ENCODE results near the gene OR2J2. TPM values are rescaled to one million over a fixed set of nuclear protein-coding genes. Genes with fewer than 3 reads are reported as not detected.
"Not testable (repeated sequence)": the region's sequence is repeated elsewhere in the genome, so short reads cannot be mapped to it uniquely, and the experiment has no call there.

The OR2J2 gene
- polyA plus RNA-seq (not detected in 2 replicates), polyA minus RNA-seq (not detected in 2 replicates)

DNA sequence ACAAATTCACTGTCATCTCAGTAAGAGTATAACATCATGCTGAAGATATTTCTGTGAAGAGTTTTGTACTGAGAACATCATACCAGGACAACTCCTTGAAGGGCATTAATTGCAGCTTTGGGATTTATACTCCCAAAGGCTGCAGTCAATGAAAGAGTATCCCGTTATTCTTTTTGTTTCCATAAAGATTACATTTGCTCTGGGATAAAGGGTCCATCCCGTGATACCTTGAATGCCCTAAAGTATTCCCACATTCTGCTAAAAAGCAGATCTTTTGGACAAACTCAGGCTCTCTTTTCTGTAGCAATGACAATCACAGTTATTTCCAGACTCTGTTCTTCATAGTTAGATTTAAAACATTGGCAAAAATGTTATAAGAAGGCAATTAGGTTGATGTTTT lies at the start of gene OR2J2:
Gene OR2J2 (plus strand): TSS at position 301 of the 400 bp plus-strand sequence. CDS start 2,729 bp downstream, outside the sequence.
- H4K20me1 ChIP-seq (ENCODE audit: insufficient read depth); H3K27me3 ChIP-seq (ENCODE audit: insufficient read depth, low read depth, low read length); H3K9me3 ChIP-seq (ENCODE audit: low read length); H2AFZ ChIP-seq (ENCODE audit: low read depth, low read length); H3K4me3 ChIP-seq (ENCODE audit: low read length); H3K79me2 ChIP-seq (replicated peaks; ENCODE audit: insufficient read depth, low read length); H3K4me2 ChIP-seq (ENCODE audit: low read length); H3K9me2 ChIP-seq (ENCODE audit: insufficient read depth, low read length); H3K27ac ChIP-seq (ENCODE audit: low read length); H3K36me3 ChIP-seq (ENCODE audit: insufficient read depth, low read length); H3F3A ChIP-seq (ENCODE audit: insufficient read depth, low read length, poor library complexity, severe bottlenecking); H3K9ac ChIP-seq (ENCODE audit: low read length): not testable (repeated sequence)

DNA sequence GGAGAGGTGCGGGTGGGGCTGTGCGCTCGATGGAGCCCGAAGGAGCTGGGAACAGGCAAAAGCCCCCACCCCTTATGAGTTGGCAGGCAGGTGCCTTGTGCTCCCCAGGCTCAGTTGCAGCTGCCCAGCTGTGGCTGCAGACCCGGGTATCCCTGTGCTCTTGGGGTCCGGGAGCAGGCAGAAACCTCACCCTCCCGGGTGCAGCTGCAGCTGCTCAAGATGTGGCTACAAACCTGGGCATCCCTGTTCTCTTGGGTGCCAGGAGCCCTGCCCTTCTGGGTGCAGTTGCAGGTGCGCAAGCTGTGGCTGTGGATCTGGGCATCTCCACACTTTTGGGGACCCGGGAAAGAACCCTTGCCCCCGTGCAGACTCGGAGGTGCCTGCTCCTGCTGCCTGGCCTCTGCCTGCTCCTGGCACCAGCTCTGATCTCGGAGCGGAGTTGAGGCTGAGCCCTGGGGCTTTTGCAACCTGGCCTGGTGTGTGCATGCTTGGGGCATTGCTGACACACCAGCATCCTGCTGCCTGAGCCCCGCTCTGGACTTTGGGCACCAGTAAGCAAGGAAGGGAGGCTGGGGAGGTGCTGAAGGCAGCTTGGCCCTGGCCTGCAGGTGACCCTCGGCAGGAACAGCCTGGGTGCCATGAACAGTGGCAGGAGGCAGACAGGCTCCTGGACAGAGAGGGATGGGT lies 41.2 kb upstream of the OR2J2 start:
- Histone ChIP-seq H3K36me3 (ENCODE audit: insufficient read depth, low read length) (no peaks in the 10 kb centered on the region), H3K4me2 (ENCODE audit: low read length) (no peak overlapping the region), H2AFZ (ENCODE audit: low read depth, low read length) (no peak overlapping the region), H3K9ac (ENCODE audit: low read length) (no peak overlapping the region), H4K20me1 (ENCODE audit: insufficient read depth) (no peaks in the 10 kb centered on the region), H3K27ac (ENCODE audit: low read length) (no peak overlapping the region), H3K27me3 (ENCODE audit: insufficient read depth, low read depth, low read length) (no peaks in the 10 kb centered on the region), H3K9me2 (ENCODE audit: insufficient read depth, low read length) (no peaks in the 10 kb centered on the region), H3K9me3 (ENCODE audit: low read length) (no peaks in the 10 kb centered on the region), H3K4me3 (ENCODE audit: low read length) (no peak overlapping the region), H3K79me2 (replicated peaks; ENCODE audit: insufficient read depth, low read length) (no peaks in the 10 kb centered on the region), H3F3A (ENCODE audit: insufficient read depth, low read length, poor library complexity, severe bottlenecking) (no peaks in the 10 kb centered on the region)
- TF ChIP-seq TAF1 (IDR thresholded peaks at IDR 0.05; ENCODE audit: low read depth): no peak
- TF ChIP-seq SMC3 (conservative IDR thresholded peaks at IDR 0.05; ENCODE audit: poor library complexity): no peak
- TF ChIP-seq RAD21 (conservative IDR thresholded peaks at IDR 0.05): no peak
- TF ChIP-seq, protein P1, sequence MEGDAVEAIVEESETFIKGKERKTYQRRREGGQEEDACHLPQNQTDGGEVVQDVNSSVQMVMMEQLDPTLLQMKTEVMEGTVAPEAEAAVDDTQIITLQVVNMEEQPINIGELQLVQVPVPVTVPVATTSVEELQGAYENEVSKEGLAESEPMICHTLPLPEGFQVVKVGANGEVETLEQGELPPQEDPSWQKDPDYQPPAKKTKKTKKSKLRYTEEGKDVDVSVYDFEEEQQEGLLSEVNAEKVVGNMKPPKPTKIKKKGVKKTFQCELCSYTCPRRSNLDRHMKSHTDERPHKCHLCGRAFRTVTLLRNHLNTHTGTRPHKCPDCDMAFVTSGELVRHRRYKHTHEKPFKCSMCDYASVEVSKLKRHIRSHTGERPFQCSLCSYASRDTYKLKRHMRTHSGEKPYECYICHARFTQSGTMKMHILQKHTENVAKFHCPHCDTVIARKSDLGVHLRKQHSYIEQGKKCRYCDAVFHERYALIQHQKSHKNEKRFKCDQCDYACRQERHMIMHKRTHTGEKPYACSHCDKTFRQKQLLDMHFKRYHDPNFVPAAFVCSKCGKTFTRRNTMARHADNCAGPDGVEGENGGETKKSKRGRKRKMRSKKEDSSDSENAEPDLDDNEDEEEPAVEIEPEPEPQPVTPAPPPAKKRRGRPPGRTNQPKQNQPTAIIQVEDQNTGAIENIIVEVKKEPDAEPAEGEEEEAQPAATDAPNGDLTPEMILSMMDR (IDR thresholded peaks at IDR 0.05; ENCODE audit: poor library complexity, severe bottlenecking): no peak
- no peak for TF ChIP-seq MXI1 (conservative IDR thresholded peaks at IDR 0.05; ENCODE audit: poor library complexity, severe bottlenecking)
- TF ChIP-seq POLR2AphosphoS5 (IDR thresholded peaks at IDR 0.05): no peak
- TF ChIP-seq, protein P2, sequence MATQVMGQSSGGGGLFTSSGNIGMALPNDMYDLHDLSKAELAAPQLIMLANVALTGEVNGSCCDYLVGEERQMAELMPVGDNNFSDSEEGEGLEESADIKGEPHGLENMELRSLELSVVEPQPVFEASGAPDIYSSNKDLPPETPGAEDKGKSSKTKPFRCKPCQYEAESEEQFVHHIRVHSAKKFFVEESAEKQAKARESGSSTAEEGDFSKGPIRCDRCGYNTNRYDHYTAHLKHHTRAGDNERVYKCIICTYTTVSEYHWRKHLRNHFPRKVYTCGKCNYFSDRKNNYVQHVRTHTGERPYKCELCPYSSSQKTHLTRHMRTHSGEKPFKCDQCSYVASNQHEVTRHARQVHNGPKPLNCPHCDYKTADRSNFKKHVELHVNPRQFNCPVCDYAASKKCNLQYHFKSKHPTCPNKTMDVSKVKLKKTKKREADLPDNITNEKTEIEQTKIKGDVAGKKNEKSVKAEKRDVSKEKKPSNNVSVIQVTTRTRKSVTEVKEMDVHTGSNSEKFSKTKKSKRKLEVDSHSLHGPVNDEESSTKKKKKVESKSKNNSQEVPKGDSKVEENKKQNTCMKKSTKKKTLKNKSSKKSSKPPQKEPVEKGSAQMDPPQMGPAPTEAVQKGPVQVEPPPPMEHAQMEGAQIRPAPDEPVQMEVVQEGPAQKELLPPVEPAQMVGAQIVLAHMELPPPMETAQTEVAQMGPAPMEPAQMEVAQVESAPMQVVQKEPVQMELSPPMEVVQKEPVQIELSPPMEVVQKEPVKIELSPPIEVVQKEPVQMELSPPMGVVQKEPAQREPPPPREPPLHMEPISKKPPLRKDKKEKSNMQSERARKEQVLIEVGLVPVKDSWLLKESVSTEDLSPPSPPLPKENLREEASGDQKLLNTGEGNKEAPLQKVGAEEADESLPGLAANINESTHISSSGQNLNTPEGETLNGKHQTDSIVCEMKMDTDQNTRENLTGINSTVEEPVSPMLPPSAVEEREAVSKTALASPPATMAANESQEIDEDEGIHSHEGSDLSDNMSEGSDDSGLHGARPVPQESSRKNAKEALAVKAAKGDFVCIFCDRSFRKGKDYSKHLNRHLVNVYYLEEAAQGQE (IDR thresholded peaks at IDR 0.05; ENCODE audit: borderline replicate concordance): no peak
- no peak for TF ChIP-seq EZH2 (IDR thresholded peaks at IDR 0.05; ENCODE audit: borderline replicate concordance, insufficient read depth, low read length, poor library complexity, severe bottlenecking)
- no peak for TF ChIP-seq EP300 (conservative IDR thresholded peaks at IDR 0.05; ENCODE audit: poor library complexity, severe bottlenecking)

All from neural cell (in vitro differentiated cells).